Measurements from ENCODE around the gene DNAJA1.
"Not testable (repeated sequence)": the region's sequence is repeated elsewhere in the genome, so short reads cannot be mapped to it uniquely, and the experiment has no call there.

DNAJA1 gene

GRCh38 chr9:33082538-33083326, 57.7 kb downstream of the DNAJA1 start:
- no peak for DNase-seq

- not testable (repeated sequence) for DNase-seq
Measured at GRCh38 chr9:33085672-33086071, 60.6 kb downstream of the DNAJA1 start.

Data from activated CD4-positive, alpha-beta T cell treated with anti-CD3 and anti-CD28 coated beads, Interleukin-2, amount 50 U/mL, for 1 hour (primary cell).